ENCODE results near the gene C2CD4D. TPM values are rescaled to one million over a fixed set of nuclear protein-coding genes. Genes with fewer than 3 reads are reported as not detected.
"Not testable (repeated sequence)": the region's sequence is repeated elsewhere in the genome, so short reads cannot be mapped to it uniquely, and the experiment has no call there.

C2CD4D gene
- total and polyA plus RNA-seq, 10 donors: 0.03 to 0.51 (median 0.07) TPM; not detected in 7

- TF ChIP-seq CTCF (IDR thresholded peaks at IDR 0.05 in 8 of 11, conservative IDR thresholded peaks at IDR 0.05 in 3 of 11) (no peak), POLR2AphosphoS5 (IDR thresholded peaks at IDR 0.05) (no peak), POLR2A (IDR thresholded peaks at IDR 0.05) (no peak)
Observed at GRCh38 chr1:151881479-151881878, 41.9 kb upstream of the C2CD4D start.

GRCh38 chr1:151875419-151876097 is 35.9 kb upstream of the C2CD4D start:
- intact Hi-C loops (cut with DNase I; ENCODE audit: low total_unique reads): no loop called here
- 84 to 95% (median 90%) methylated on average over 1 of the region's 1 CpG for WGBS, 5 donors
- Histone ChIP-seq H3K27ac (no peak overlapping the region), H3K4me3 (no peak overlapping the region), H3K36me3 (peaks cover 0 to 30% (median 4%) of the 10 kb centered on the region in 6 donors), H3K4me1 (no peaks in the 10 kb centered on the region), H3K27me3 (replicated peaks in 1 of 7) (no peaks in the 10 kb centered on the region), H3K9me3 (no peaks in the 10 kb centered on the region)
- DNase-seq: no peak
- TF ChIP-seq CTCF (IDR thresholded peaks at IDR 0.05 in 8 of 11, conservative IDR thresholded peaks at IDR 0.05 in 3 of 11) (no peak), POLR2A (IDR thresholded peaks at IDR 0.05) (no peak), POLR2AphosphoS5 (IDR thresholded peaks at IDR 0.05) (no peak)

More at GRCh38 chr1:151881479-151881878, 41.9 kb upstream of the C2CD4D start:
- intact Hi-C loops (cut with DNase I; ENCODE audit: low total_unique reads): no loop called here
- no peak overlapping the region for H3K4me3 ChIP-seq
- no peaks in the 10 kb centered on the region for H3K27me3 ChIP-seq (replicated peaks in 1 of 7)
- H3K36me3 ChIP-seq: peaks cover 0 to 19% (median 0%) of the 10 kb centered on the region in 6 donors
- WGBS, 5 donors: 47 to 64% (median 49%) methylated on average over 2 of the region's 2 CpGs
- no peak overlapping the region for H3K27ac ChIP-seq
- H3K4me1 ChIP-seq: peaks cover 0 to 3% (median 0%) of the 10 kb centered on the region in 6 donors
- H3K9me3 ChIP-seq: no peaks in the 10 kb centered on the region
- no peak for DNase-seq

- H3K27me3 ChIP-seq (replicated peaks in 1 of 7); intact Hi-C loops (cut with DNase I; ENCODE audit: low total_unique reads): not testable (repeated sequence)
- WGBS, 5 donors: 51 to 59% (median 56%) methylated on average over 8 to 9 of the region's 9 CpGs
Observed at GRCh38 chr1:151872776-151873175, 33.2 kb upstream of the C2CD4D start.

GRCh38 chr1:151871284-151872030 is 31.8 kb upstream of the C2CD4D start:
- TF ChIP-seq POLR2AphosphoS5 (IDR thresholded peaks at IDR 0.05) (no peak), CTCF (IDR thresholded peaks at IDR 0.05 in 8 of 11, conservative IDR thresholded peaks at IDR 0.05 in 3 of 11) (no peak), POLR2A (IDR thresholded peaks at IDR 0.05) (no peak)
- H3K9me3 ChIP-seq: no peaks in the 10 kb centered on the region
- no peak overlapping the region for H3K4me3 ChIP-seq
- intact Hi-C loops (cut with DNase I; ENCODE audit: low total_unique reads): no loop called here
- H3K27ac ChIP-seq: no peak overlapping the region
- 69 to 79% (median 72%) methylated on average over 5 of the region's 5 CpGs for WGBS, 5 donors
- H3K4me1 ChIP-seq: peaks cover 0 to 7% (median 0%) of the 10 kb centered on the region in 6 donors
- no peak for DNase-seq
- H3K36me3 ChIP-seq: peaks cover 0 to 23% (median 4%) of the 10 kb centered on the region in 6 donors
- H3K27me3 ChIP-seq (replicated peaks in 1 of 7): peaks cover 0 to 5% (median 0%) of the 10 kb centered on the region in 7 donors

More at GRCh38 chr1:151872776-151873175, 33.2 kb upstream of the C2CD4D start:
- not testable (repeated sequence) for H3K27ac ChIP-seq, H3K4me1 ChIP-seq, H3K4me3 ChIP-seq, H3K9me3 ChIP-seq, DNase-seq
- peaks cover 0 to 28% (median 4%) of the 10 kb centered on the region in 6 donors for H3K36me3 ChIP-seq

Measured in spleen (tissue), 11 donors.